GM23338 (cell line): ENCODE measurements around the gene HENMT1. TPM values are rescaled to one million over a fixed set of nuclear protein-coding genes. Genes with fewer than 3 reads are reported as not detected.

ENCODE experiments used
- ATAC-seq: fragments of 200-7000 bp; cut with Tn5 transposase; 3 replicates; pipeline ENCODE4 v1.9.1; 2020
- DNase-seq: peaks from one replicate; pipeline ENCODE4 v3.0.0-alpha.2; 2015; ENCODE audit warnings: low spot score
- H2AFZ ChIP-seq: fragments of 200-600 bp; sonication (generic); 2 replicates; pipeline ENCODE4 v1.8.0; 2016; ENCODE audit warnings: antibody characterized with exemption, mild to moderate bottlenecking, moderate library complexity
- H3F3A ChIP-seq: fragments of 200-600 bp; sonication (generic); replicated peaks from 2 replicates; pipeline ENCODE4 v1.8.0; 2017; ENCODE audit warnings: antibody characterized with exemption, mixed run types, low read depth
- H3K27ac ChIP-seq: fragments of 200-600 bp; sonication (generic); 2 replicates; pipeline ENCODE4 v1.6.1; 2016; ENCODE audit warnings: low read depth
- H3K27me3 ChIP-seq: fragments of 200-600 bp; sonication (generic); 2 replicates; pipeline ENCODE4 v1.8.0; 2016; ENCODE audit warnings: mild to moderate bottlenecking, mixed run types, moderate library complexity; ENCODE audit not compliant: insufficient read depth
- H3K36me3 ChIP-seq: fragments of 200-600 bp; sonication (generic); 2 replicates; pipeline ENCODE4 v1.8.0; 2016; ENCODE audit warnings: mild to moderate bottlenecking; ENCODE audit not compliant: insufficient read depth
- H3K4me1 ChIP-seq: fragments of 200-600 bp; sonication (generic); 2 replicates; pipeline ENCODE4 v1.8.0; 2016; ENCODE audit warnings: mild to moderate bottlenecking, moderate library complexity; ENCODE audit not compliant: insufficient read depth
- H3K4me2 ChIP-seq: fragments of 200-600 bp; sonication (generic); 2 replicates; pipeline ENCODE4 v1.7.1; 2017; ENCODE audit warnings: mixed run types
- H3K4me3 ChIP-seq: fragments of 200-600 bp; sonication (generic); 2 replicates; pipeline ENCODE4 v1.6.1; 2016; ENCODE audit warnings: mixed run types
- H3K79me2 ChIP-seq: fragments of 200-600 bp; sonication (generic); replicated peaks from 2 replicates; pipeline ENCODE4 v1.8.0; 2017; ENCODE audit warnings: mild to moderate bottlenecking; ENCODE audit not compliant: insufficient read depth
- H3K9me2 ChIP-seq: fragments of 200-600 bp; sonication (generic); 2 replicates; pipeline ENCODE4 v1.8.0; 2017; ENCODE audit not compliant: insufficient read depth
- H4K20me1 ChIP-seq: fragments of 200-600 bp; sonication (generic); replicated peaks from 2 replicates; pipeline ENCODE4 v1.8.0; 2017; ENCODE audit warnings: mild to moderate bottlenecking; ENCODE audit not compliant: insufficient read depth
- H3K27ac Mint-ChIP-seq: 2 replicates; pipeline ENCODE4 v1.8.0; 2020; ENCODE audit warnings: inconsistent platforms, mild to moderate bottlenecking, moderate library complexity, mixed read lengths
- H3K27me3 Mint-ChIP-seq: 3 replicates; pipeline ENCODE4 v1.8.0; 2022; ENCODE audit warnings: low read depth, mild to moderate bottlenecking, moderate library complexity, mixed read lengths, inconsistent platforms; ENCODE audit not compliant: insufficient read depth, poor library complexity
- H3K36me3 Mint-ChIP-seq: 3 replicates; pipeline ENCODE4 v1.8.0; 2021; ENCODE audit warnings: low read depth, mild to moderate bottlenecking, inconsistent platforms, moderate library complexity, mixed read lengths
- H3K4me1 Mint-ChIP-seq: 3 replicates; pipeline ENCODE4 v1.8.0; 2020; ENCODE audit warnings: mild to moderate bottlenecking, inconsistent platforms, mixed read lengths
- H3K4me3 Mint-ChIP-seq: 3 replicates; pipeline ENCODE4 v1.8.0; 2021; ENCODE audit warnings: moderate library complexity, mild to moderate bottlenecking, inconsistent platforms, mixed read lengths
- H3K9me3 Mint-ChIP-seq: 3 replicates; pipeline ENCODE4 v1.8.0; 2020; ENCODE audit warnings: moderate library complexity, mild to moderate bottlenecking, inconsistent platforms, mixed read lengths
- CREB1 ChIP-seq: fragments of 250-450 bp; sonication (Bioruptor Pico); IDR thresholded peaks from 2 replicates; pipeline ENCODE4 v1.5.0; 2020; ENCODE audit warnings: low read depth, mild to moderate bottlenecking, moderate library complexity
- CTCF ChIP-seq, 2 experiments: fragments of 200-600 bp in 1 of 2; sonication (generic) in 1 of 2; conservative IDR thresholded peaks; 2 replicates each; pipeline versions ENCODE4 v1.5.1 to v1.6.1; 2016 to 2017; ENCODE audit warnings: antibody characterized with exemption in 2 of 2, low read depth in 2 of 2, mild to moderate bottlenecking in 2 of 2, moderate library complexity in 1 of 2
- EZH2 ChIP-seq: fragments of 200-600 bp; sonication (generic); IDR thresholded peaks from one replicate; pipeline ENCODE4 v1.8.0; 2017; ENCODE audit warnings: antibody characterized with exemption, mild to moderate bottlenecking, low read depth; ENCODE audit not compliant: unreplicated experiment
- EZH2phosphoT487 ChIP-seq: fragments of 200-600 bp; sonication (generic); IDR thresholded peaks from one replicate; pipeline ENCODE4 v1.8.1; 2018; ENCODE audit warnings: antibody characterized with exemption; ENCODE audit not compliant: unreplicated experiment
- JUNB ChIP-seq: IDR thresholded peaks from one replicate; pipeline ENCODE4 v1.6.1; 2016; ENCODE audit warnings: antibody characterized with exemption; ENCODE audit not compliant: unreplicated experiment
- NANOG ChIP-seq: IDR thresholded peaks from 2 replicates; pipeline ENCODE4 v1.6.1; 2016; ENCODE audit warnings: antibody characterized with exemption, borderline replicate concordance
- POLR2AphosphoS5 ChIP-seq: IDR thresholded peaks from 2 replicates; pipeline ENCODE4 v1.6.1; 2016; ENCODE audit warnings: antibody characterized with exemption, low read depth
- STAT1 ChIP-seq: IDR thresholded peaks from one replicate; pipeline ENCODE4 v1.6.1; 2016; ENCODE audit warnings: antibody characterized with exemption; ENCODE audit not compliant: unreplicated experiment
- ZNF114 ChIP-seq: fragments of 250-450 bp; sonication (Bioruptor Pico); IDR thresholded peaks from 2 replicates; pipeline ENCODE4 v1.5.0; 2020; ENCODE audit warnings: mild to moderate bottlenecking, moderate library complexity
- ZNF331 ChIP-seq: fragments of 250-450 bp; sonication (Bioruptor Pico); IDR thresholded peaks from 2 replicates; pipeline ENCODE4 v1.5.0; 2020; ENCODE audit warnings: low read depth, mild to moderate bottlenecking, moderate library complexity
- polyA plus RNA-seq: library from polyadenylated mRNA; unstranded; fragments of >200 nt; fragmentation: Nextera tagmentation; extraction: Ambion mirVana; gene quantifications from 2 replicates; pipeline ENCODE4 v1.2.1, GENCODE V29; 2016
- total RNA-seq: library from RNA; depleted of rRNA; stranded (reverse); fragments of >200 nt; shearing (Covaris generic); gene quantifications from 2 replicates; pipeline ENCODE4 v1.2.3, GENCODE V29; 2014
- TF ChIP-seq, protein P1 (sequence below): fragments of 250-450 bp; sonication (Bioruptor Pico); IDR thresholded peaks from 2 replicates; pipeline ENCODE4 v1.5.0; 2020; ENCODE audit warnings: mild to moderate bottlenecking, moderate library complexity
- TF ChIP-seq, protein P2 (sequence below): IDR thresholded peaks from 2 replicates; pipeline ENCODE4 v1.6.1; 2016; ENCODE audit warnings: antibody characterized with exemption
- TF ChIP-seq, protein P3 (sequence below): IDR thresholded peaks from one replicate; pipeline ENCODE4 v1.6.1; 2018; ENCODE audit warnings: antibody characterized with exemption; ENCODE audit not compliant: unreplicated experiment

The HENMT1 gene
- total and polyA plus RNA-seq, 2 experiments from 2014 or later: 4.7 to 9.7 TPM

DNA sequence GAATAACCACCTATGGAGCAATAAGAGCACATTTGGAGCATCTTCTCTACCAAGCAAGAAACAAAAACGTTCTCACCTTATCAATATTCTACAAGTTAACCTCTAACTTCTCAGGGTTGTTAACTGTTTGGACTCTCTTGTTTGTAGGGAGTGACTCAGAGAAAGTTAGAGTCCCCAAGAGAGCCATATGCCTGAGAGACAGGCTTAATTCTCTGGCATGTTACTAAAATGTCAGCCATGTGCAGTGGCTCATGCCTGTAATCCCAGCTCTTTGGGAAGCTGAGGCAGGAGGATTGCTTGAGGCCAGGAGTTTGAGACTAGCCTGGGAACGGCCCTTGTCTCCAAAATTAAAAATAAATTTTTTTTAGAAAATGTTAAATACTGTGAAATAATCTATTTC, 4.2 kb upstream of the HENMT1 start:
- no peak overlapping the region for H3K4me2 ChIP-seq
- H3K4me1 Mint-ChIP-seq: no peaks in the 10 kb centered on the region; the same call in 2 of the 3 replicates
- H3K4me1 ChIP-seq: no peaks in the 10 kb centered on the region; the same call in 1 of the 2 replicates
- DNase-seq (no peak), ATAC-seq (no peak)
- H3K27ac Mint-ChIP-seq: no peak overlapping the region
- H3K4me3 Mint-ChIP-seq: no peak overlapping the region
- H3K27me3 ChIP-seq: peaks cover 20% of the 10 kb centered on the region
- no peaks in the 10 kb centered on the region for H3K79me2 ChIP-seq
- H3K27me3 Mint-ChIP-seq: peaks cover 19% of the 10 kb centered on the region
- no peaks in the 10 kb centered on the region for H3F3A ChIP-seq
- no peaks in the 10 kb centered on the region for H3K36me3 ChIP-seq
- no peaks in the 10 kb centered on the region for H3K9me2 ChIP-seq
- peaks cover 9% of the 10 kb centered on the region; the same call in 2 of the 3 replicates for H3K9me3 Mint-ChIP-seq
- no peak overlapping the region for H3K4me3 ChIP-seq
- TF ChIP-seq JUNB (no peak), POLR2AphosphoS5 (no peak), EZH2 (no peak), ZNF114 (CRISPR knock-in tag) (no peak), CREB1 (no peak), ZNF331 (CRISPR knock-in tag) (no peak), STAT1 (no peak), NANOG (no peak), EZH2phosphoT487 (no peak), CTCF (conservative IDR thresholded peaks at IDR 0.05; ENCODE audit: low read depth in 2 of 2) (no peak)
- TF ChIP-seq, protein P1, sequence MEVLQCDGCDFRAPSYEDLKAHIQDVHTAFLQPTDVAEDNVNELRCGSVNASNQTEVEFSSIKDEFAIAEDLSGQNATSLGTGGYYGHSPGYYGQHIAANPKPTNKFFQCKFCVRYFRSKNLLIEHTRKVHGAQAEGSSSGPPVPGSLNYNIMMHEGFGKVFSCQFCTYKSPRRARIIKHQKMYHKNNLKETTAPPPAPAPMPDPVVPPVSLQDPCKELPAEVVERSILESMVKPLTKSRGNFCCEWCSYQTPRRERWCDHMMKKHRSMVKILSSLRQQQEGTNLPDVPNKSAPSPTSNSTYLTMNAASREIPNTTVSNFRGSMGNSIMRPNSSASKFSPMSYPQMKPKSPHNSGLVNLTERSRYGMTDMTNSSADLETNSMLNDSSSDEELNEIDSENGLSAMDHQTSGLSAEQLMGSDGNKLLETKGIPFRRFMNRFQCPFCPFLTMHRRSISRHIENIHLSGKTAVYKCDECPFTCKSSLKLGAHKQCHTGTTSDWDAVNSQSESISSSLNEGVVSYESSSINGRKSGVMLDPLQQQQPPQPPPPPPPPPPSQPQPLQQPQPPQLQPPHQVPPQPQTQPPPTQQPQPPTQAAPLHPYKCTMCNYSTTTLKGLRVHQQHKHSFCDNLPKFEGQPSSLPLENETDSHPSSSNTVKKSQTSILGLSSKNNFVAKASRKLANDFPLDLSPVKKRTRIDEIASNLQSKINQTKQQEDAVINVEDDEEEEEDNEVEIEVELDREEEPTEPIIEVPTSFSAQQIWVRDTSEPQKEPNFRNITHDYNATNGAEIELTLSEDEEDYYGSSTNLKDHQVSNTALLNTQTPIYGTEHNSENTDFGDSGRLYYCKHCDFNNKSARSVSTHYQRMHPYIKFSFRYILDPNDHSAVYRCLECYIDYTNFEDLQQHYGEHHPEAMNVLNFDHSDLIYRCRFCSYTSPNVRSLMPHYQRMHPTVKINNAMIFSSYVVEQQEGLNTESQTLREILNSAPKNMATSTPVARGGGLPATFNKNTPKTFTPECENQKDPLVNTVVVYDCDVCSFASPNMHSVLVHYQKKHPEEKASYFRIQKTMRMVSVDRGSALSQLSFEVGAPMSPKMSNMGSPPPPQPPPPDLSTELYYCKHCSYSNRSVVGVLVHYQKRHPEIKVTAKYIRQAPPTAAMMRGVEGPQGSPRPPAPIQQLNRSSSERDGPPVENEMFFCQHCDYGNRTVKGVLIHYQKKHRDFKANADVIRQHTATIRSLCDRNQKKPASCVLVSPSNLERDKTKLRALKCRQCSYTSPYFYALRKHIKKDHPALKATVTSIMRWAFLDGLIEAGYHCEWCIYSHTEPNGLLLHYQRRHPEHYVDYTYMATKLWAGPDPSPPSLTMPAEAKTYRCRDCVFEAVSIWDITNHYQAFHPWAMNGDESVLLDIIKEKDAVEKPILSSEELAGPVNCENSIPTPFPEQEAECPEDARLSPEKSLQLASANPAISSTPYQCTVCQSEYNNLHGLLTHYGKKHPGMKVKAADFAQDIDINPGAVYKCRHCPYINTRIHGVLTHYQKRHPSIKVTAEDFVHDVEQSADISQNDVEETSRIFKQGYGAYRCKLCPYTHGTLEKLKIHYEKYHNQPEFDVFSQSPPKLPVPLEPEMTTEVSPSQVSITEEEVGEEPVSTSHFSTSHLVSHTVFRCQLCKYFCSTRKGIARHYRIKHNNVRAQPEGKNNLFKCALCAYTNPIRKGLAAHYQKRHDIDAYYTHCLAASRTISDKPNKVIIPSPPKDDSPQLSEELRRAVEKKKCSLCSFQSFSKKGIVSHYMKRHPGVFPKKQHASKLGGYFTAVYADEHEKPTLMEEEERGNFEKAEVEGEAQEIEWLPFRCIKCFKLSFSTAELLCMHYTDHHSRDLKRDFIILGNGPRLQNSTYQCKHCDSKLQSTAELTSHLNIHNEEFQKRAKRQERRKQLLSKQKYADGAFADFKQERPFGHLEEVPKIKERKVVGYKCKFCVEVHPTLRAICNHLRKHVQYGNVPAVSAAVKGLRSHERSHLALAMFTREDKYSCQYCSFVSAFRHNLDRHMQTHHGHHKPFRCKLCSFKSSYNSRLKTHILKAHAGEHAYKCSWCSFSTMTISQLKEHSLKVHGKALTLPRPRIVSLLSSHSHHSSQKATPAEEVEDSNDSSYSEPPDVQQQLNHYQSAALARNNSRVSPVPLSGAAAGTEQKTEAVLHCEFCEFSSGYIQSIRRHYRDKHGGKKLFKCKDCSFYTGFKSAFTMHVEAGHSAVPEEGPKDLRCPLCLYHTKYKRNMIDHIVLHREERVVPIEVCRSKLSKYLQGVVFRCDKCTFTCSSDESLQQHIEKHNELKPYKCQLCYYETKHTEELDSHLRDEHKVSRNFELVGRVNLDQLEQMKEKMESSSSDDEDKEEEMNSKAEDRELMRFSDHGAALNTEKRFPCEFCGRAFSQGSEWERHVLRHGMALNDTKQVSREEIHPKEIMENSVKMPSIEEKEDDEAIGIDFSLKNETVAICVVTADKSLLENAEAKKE: no peak
- TF ChIP-seq, protein P2, sequence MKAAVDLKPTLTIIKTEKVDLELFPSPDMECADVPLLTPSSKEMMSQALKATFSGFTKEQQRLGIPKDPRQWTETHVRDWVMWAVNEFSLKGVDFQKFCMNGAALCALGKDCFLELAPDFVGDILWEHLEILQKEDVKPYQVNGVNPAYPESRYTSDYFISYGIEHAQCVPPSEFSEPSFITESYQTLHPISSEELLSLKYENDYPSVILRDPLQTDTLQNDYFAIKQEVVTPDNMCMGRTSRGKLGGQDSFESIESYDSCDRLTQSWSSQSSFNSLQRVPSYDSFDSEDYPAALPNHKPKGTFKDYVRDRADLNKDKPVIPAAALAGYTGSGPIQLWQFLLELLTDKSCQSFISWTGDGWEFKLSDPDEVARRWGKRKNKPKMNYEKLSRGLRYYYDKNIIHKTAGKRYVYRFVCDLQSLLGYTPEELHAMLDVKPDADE: no peak
- TF ChIP-seq, protein P3, sequence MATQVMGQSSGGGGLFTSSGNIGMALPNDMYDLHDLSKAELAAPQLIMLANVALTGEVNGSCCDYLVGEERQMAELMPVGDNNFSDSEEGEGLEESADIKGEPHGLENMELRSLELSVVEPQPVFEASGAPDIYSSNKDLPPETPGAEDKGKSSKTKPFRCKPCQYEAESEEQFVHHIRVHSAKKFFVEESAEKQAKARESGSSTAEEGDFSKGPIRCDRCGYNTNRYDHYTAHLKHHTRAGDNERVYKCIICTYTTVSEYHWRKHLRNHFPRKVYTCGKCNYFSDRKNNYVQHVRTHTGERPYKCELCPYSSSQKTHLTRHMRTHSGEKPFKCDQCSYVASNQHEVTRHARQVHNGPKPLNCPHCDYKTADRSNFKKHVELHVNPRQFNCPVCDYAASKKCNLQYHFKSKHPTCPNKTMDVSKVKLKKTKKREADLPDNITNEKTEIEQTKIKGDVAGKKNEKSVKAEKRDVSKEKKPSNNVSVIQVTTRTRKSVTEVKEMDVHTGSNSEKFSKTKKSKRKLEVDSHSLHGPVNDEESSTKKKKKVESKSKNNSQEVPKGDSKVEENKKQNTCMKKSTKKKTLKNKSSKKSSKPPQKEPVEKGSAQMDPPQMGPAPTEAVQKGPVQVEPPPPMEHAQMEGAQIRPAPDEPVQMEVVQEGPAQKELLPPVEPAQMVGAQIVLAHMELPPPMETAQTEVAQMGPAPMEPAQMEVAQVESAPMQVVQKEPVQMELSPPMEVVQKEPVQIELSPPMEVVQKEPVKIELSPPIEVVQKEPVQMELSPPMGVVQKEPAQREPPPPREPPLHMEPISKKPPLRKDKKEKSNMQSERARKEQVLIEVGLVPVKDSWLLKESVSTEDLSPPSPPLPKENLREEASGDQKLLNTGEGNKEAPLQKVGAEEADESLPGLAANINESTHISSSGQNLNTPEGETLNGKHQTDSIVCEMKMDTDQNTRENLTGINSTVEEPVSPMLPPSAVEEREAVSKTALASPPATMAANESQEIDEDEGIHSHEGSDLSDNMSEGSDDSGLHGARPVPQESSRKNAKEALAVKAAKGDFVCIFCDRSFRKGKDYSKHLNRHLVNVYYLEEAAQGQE: no peak
- H2AFZ ChIP-seq: no peak overlapping the region
- no peak overlapping the region for H3K27ac ChIP-seq
- H4K20me1 ChIP-seq: no peaks in the 10 kb centered on the region
- peaks cover 2% of the 10 kb centered on the region; the same call in 1 of the 3 replicates for H3K36me3 Mint-ChIP-seq
